HG02610 (cell line): ENCODE measurements around the gene PPM1H.

ENCODE experiments used
- ATAC-seq: cut with Tn5 transposase; IDR thresholded peaks from one replicate; pipeline ENCODE4 v1.9.1; 2021; ENCODE audit warnings: mild to moderate bottlenecking, moderate library complexity; ENCODE audit not compliant: unreplicated experiment

Gene PPM1H

DNA sequence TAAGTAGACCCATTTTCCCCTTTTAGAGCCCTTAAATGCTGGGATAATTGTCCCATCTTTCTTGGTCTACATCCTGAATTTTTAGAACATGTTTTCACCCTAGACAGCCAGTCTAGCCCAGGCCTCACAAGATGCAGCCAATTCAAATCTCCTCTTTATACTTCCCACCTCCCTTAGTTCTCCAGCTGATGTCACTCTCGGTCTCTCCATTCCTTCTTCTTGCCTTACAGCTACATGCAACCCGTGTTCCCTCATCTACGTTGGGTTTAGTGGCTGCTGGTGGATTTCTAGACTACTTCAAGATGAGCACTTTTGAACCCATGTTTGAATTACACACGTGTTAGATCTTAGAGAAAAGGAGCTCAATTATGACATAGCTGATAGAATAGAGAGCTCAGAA is 132.0 kb downstream of the PPM1H start:
- ATAC-seq, result no peak

DNA sequence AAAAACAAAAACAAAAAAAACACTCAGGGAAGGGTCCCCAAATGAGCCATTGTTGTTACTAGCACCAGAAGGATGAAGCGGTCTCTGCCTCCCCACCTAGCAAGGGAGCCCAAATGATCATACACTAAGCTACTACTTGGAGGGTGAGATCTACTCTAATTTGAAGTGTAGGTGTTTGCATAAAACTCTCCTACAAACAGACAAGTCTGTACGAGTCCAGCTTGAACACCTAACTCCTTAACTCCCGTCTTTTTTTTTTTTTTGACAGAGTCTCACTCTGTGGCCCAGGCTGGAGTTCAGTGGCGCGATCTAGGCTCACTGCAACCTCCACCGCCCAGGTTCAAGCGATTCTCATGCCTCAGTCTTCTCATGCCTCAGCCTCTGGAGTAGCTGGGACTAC is 132.6 kb downstream of the PPM1H start:
- ATAC-seq, result no peak

DNA sequence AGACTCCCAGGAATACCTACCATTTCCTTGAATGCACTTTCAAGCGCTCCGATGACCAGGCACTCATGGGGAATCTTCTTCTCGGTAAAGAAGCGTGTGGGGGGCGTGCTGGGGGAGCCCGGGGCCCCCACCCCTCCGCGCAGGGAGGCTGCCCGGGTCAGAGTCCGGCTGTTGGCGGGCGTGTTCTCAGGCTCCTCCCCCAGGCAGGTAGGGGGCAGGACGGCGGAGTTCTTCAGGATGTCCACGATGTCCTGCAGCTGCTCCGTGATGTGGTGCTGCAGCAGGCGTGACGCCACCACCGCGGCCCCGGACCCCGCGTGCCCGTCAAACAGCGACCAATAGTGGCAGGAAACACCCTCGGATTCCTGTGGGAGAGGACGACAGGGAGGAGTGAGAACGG is 133.2 kb downstream of the PPM1H start:
- no peak for ATAC-seq

DNA sequence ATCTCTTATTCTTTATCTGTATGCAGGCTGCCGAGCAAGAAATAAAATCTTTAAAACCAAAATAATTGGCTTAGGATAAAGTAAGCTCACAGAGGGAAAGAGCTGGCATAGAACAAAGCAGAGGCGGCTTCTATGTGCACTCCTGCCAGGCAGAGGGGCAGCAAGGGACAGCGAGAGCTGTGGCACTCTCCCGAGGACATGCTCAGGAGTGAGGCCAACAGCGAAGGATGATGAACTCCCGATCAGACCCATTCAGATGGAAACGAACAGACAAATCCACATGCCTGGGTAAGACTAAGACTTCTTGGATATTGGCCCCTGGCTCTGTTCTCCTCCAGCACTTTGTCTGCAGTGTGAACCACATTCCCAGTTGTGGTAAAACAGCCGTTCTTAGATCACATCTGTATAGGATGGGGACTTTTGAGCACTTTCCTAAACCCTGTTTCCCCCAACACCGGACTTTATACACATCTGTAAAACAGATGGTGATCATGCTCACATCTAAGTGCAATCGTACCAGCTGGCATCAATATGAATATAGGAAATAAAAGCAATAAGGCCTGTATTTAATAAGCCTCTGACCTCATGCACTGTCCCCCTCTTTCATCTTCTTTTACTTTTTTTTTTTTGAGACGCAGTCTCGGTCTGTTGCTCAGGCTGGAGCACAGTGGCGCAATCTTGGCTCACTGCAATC is 134.1 kb downstream of the PPM1H start:
- no peak for ATAC-seq

DNA sequence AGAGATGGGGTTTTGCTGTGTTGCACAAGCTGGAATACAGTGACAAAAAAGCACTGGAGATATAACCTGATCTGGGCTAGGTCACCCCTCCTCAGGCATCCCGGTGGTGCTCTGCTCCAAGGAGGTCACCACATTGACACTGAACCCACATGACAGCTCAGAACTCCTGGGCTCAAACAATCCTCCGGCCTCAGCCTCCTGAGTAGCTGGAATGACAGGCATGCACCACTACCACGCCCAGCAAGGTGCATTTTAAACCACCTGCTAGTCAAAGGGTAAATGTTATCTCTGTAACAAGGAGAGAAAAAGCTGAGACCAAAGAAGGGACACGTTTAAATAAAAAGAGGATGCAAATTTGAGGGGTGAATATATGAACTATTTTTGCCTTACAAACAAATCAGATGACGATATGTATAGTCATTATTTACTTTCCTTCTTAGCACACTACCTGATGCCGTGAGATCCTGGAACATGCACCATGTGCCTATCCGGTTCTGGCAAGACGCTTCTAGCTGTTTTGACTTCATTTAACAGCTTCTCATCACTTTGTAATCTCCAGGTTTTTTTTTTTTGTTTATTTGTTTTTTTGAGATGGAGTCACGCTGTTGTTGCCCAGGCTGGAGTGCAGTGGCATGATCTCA is 135.1 kb downstream of the PPM1H start:
- ATAC-seq, result peak; percentile 34

DNA sequence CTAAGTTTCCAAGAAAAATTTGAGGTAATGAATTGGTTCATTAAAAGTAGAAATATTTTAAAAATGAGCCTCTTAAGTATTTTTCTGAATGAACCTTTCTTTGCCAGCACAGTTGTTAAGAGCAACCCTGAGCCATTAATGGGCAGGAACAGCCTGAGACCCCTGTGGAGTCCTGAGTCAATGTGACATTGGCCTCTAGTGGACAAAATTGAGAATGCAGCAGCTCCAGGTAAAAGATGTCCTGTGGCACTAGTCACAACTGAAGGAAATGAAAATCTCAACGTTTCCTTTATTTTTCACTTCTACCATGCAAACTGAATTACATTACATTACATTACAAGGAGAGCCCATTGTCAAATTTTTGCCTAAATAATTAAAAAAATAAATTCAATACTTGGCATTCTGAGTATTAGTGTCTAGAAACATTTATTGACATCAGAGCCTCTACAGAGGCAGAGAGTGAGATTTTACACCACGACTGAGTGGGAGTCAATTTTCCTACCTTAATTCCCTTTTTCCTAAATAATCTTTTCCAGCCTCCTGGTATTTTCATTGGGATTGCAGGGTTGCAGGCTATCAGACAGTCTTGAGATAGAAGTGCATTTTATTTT is 135.7 kb downstream of the PPM1H start:
- peak; percentile 87 for ATAC-seq

DNA sequence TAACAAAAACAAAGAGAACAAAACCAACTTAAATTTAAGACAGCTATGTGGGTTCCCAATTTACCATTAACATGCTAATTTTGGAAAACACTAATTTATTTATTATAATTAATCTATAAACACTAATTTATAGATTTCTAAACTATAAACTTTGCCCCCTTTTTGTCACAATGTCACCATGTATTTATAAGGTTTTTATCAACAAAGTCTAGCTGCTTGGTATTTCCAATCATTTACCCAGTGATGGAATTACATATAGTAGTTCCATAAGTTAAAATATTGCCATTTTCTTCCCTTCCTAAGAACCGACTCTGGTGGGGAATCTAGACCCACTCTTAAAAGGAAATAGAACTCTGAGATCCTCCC is 140.7 kb downstream of the PPM1H start:
- no peak for ATAC-seq

DNA sequence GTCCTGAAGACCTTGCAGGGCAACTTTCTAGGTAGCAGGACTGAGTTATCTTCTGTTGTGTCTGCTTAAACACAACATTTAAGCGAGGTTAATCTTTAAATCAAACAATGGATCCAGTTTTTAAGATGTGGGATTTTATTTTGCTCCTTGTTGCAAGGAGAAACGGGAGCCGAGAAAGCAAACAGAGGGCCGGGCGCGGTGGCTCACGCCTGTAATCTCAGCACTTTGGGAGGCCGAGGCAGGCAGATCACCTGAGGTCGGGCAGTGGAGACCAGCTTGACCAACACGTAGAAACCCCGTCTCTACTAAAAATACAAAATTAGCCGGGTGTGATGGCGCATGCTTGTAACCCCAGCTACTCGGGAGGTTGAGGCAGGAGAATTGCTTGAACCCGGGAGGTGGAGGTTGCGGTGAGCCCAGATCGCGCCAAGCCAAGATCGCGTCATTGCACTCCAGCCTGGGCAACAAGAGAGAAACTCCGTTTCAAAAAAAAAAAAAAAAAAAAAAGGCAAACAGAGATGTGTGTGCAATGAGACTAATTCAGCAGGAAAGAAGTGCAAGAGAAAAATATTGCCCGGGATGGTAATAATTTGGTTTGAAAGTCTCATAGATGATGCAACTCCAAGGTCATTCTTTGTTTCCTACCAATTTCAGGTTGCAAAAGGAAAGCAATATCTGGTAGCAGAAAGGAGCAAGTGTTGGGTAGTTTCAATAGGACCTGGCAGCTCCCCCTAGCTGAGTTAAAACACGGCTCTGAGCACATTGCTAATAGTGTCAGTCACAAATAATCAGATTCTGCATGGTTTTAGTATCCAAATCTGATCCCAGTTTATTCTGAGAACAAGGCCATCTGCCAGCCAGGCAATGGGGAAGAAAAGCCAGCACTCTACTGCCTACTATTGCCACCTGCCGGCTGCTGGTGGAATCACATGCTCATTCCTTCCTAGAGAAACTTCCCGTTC is 141.4 kb downstream of the PPM1H start:
- ATAC-seq, result peak; percentile 56

DNA sequence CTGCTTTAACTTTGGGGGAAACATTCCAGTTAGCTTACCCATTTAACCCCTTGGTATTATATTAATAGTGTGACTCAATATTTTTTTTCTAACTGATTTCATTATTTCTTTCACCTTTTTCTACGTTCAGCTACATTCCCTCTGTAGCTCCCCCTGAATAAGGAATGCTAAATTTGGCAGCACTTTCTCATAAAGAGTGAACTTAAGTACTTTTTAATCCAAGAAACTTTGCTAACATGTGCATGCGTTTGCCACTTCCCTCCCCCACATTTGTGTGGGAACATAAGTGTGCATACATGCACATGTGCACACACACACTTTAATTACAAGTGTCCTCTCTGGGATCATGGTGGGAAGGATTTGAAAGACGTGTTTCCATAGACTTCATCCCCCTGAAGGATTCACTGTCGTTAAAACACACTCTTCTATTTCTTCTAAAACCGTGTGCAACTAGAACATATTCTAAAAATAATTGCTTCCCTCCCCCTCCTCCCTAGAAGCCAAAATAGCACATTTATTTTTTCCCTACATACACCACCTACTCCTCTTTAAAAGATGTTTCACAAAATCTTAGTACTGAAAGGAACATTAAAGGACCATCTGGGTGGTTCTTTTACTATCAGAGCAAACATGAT is 142.6 kb downstream of the PPM1H start:
- no peak for ATAC-seq

DNA sequence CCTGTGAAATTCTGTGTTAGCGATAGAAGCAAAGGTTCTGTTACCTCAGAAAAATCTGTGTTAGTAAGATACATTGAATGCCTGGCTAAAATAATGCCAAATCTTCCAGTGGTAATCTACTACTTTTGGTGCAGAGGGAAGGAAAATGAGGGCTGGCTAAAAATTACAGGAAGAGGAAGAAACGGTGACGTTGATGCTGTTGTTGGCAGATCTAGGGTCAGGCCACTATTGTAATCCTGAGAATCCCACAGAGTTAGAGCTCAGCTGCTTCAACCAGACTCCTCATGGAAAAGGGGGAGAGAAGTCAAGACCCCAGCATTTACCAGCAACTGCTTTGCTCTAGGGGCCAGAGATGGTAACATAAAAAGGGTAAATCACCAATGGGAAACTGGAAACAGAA is 145.1 kb downstream of the PPM1H start:
- ATAC-seq, result no peak

DNA sequence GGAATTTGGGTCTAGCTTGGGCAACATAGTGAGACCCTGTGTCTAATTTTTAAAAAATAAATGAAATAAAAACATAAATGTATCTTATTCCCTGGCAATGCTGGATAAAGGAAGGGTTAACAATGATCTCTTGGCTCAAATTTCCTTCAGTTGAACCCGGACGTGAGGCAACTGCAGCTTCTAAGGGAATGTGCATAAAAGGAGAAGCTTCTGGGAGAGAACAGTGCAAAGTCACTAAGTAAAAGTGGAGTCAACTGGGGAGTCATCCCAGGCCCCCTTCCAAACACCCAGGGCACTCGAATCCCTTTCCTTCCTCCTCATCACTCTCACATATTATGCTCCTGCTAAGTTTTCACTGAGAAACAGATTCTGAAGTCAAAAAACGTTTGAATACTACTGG is 147.3 kb downstream of the PPM1H start:
- ATAC-seq, result no peak

DNA sequence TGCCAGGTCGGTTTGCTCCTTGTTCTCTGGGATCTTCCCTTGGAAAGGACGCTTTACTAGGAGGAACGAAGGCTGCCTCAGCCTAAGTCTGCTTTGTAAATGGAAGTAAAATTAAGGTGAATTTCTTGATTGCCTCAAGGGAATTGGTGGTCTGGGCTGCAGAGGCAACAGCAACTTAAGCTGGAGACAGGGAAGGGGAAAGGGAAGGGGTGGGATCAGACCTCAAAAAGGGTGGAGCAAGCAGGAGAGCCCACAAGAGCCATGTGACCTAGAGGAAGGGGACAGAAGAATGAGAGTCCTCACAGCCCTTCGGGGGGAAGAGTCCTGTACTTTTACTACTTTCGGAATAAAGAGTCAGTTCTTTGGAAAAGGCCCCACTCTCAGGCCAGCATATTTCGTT is 147.9 kb downstream of the PPM1H start:
- ATAC-seq, result no peak

DNA sequence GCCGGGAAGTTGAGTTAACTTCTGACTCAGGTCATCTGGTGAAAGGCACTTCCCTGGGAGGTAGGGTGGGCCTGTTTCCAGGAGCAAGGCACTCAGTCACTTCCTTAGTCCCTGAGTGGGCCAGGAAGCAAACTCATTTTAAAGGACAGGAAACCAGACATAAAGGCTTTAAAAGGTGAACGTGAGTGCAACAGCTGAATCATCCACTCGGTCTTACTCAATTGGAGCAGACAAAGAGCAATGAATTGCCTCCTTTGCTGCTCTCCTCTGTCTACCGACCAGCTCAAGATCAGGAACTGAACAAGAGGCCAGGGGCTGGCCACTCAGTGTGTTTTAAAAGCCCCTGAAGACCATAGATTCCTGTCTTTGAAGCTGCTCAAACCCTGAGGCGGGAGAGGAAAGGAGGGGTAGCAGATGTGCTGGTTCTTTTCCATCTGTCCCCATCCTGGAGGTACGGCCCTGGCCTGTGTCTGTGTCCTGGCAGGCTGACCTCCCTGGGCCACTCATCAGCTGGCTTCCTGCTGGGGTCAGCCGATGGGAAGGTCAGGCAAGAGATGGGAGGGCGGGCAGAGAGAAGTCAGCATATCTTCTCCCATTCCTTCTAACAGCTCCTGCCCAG is 148.9 kb downstream of the PPM1H start:
- ATAC-seq, result no peak

DNA sequence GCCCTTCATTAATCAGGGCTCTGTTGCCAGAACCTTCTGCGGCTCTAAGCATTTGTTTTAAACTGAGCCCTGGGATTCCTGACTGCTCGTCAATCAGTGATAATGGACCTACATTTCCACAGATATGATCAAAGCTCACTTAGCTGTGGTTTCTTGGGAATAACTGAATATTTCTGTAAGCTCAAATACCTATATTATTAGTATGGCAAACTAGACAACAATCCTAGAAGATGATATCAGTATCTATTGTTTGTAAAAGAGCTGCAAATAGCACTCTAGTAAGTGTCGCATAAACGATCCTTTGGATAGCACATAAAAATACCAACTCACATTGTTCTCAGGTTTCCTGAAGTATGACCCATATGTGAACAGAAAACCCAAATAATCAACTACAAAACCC is 150.4 kb downstream of the PPM1H start:
- ATAC-seq, result no peak

DNA sequence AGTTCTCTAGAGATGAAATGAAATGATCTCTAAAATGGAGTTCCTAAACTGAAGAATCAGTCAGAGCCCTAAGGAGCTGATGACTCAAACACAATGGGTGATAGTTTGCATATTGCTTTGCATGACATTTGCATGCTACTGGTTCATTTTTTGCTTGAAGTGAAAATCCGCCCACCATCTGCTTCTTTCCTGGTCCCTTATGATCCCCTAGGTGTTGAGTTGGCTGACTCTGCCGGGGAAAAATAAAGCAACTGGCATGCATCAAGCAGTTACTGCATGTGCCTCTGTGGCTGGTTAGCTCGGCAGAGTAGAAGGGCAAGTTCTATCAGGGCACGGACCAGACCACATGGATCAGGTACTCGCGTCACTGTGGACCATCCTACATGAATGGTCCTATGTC is 151.1 kb downstream of the PPM1H start:
- no peak for ATAC-seq

DNA sequence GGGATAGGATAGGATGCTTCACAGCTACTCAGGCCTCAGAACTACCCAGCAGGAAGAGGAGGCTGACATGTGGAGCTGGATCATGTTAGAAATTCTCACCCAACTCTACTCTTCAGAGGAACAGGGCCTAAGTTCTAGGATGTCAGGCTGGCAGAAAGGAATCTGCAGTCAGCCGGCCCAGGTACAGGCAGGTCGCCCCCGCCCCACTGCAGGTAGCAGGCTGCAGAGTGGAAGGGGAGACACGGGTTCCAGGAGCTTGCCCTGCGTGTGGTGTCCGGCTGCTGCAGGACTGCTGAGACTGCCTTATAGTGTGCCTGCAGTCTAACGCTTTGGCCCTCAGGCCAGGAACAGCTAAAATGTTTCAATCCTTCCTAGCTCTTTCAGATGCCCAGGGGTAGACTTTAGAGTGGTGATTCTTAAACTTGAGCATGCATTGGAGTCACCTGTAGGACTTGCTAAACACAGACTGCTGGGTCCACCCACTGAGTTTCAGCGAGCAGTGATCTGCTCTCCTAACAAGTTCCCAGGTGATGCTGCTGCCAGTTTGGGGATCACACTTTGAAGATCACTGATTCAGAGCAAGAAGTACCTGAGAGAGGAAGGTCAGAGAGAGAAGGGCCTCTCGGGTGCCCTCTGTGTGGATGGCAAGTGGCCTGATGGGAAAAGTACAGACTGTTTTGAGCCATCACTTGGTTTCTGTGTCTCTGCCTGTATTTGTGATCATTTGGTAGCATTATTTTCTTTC is 153.6 kb downstream of the PPM1H start:
- ATAC-seq, result no peak

DNA sequence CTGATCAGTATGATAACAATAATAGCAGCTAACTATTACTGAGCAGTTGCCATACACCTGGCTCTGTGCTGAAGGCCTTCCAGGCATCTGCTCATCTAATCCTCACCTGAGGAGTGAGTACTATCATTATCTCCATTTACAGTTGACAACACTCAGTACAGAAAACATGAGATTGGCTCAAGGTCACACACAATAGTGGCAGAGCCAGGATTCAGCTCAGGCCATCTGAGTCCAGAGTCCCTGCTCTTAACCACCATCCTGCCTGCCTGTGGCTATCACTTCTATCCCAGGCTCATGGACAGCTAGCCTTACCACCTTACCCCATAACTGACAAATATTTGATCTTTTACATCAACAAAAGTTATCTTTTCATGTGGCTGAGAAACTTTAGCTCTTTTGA is 155.5 kb downstream of the PPM1H start:
- ATAC-seq, result no peak

DNA sequence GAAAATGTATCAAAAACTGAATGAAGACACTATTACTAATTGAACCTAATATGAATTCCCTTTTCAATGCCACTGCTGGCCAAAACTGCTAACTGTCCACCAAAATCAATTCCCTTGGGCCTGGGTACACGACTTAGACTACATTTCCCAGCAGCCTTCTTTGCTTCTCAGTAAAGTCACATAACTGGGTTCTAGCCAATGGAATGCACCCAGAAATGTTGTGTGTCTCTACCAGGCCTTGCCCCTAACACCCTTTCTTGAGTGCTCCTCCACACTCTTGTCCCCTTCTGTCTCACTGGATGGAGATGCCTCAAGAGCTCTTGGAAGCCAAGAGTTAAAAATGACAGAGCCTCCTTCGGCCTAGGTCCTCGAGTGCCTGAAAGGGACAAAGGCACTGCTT is 156.8 kb downstream of the PPM1H start:
- no peak for ATAC-seq

DNA sequence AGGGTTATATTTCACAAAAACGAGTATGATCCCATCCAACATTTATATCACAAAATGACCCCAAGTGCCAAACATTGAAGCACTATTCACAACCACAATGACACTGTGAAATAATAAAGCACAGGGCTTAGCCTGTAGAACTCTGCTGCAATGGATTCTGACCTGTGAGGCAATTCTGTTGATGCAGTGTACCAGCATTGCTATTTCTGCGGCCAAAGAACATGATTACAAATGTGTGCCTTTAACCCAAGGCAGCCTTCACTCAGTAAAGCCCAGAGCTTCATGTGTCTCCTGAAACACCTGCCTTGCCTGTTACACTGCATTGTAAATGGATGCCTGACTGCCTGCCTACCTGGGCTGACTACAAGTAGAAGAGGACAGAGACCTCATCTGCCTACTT is 158.0 kb downstream of the PPM1H start:
- no peak for ATAC-seq

DNA sequence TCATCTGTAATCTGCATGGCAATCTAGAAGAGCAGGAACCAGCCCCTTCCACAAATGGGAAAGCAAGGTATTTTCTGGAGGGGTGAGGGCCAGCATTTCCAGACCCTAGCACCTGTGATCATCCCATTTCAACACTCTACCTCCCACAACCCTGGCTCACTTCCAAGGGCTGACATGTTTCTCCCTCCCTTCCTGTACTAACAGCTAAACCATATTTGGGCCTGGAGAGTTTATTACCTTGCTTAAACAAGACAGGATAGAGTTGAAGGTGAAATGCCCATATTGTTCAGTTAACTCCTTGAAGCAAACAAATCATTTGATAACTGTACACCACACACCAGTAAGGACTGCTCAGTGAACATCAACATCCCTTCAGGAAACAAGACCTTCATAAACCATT is 158.4 kb downstream of the PPM1H start:
- no peak for ATAC-seq
